HG02973 (cell line): Measurements from ENCODE around the gene TMEM163.

Experiments
- ATAC-seq: cut with Tn5 transposase; IDR thresholded peaks from one replicate; pipeline ENCODE4 v1.9.1; 2021; ENCODE audit warnings: moderate library complexity; ENCODE audit not compliant: unreplicated experiment

The TMEM163 gene

DNA sequence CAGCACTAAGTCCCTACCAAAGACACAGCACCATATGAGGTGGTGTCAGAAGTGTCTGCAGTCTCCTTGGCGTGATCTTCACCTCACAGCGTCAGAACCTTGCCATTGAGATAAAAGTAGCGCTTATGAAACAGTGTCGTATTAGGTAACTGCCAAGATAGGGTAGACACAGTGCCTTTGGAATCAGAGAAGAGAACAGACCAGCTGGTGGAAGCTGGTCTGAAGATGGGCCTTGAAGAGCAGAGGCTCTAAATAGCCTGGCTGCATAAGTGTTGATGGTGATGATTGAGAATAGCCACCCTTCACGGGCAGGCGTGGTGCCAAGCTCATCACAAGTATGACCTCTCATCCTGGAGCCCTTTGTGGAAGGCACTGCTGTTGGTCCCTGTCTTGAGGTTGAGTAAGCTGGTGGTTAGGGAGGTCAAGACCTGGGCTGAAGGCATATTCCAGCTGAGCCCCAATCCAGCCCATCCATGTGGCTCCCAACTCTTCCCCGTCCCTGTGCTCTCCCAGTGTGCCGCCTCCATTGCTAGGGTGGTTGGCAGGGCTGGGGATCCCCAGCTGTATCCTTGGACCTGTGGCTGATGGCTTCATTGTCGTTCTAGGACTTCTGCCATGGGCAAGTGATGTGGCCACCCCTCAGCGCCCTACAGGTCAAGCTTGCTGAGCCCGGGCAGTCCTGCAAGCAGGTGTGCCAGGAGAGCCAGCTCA is 277.5 kb downstream of the TMEM163 start:
- no peak for ATAC-seq

GRCh38 chr2:134440336-134440909 is 278.4 kb downstream of the TMEM163 start:
- ATAC-seq: no peak

- no peak for ATAC-seq
Measured at GRCh38 chr2:134438371-134438770, 280.4 kb downstream of the TMEM163 start.

- ATAC-seq: no peak
Measured at GRCh38 chr2:134436706-134437105, 282.1 kb downstream of the TMEM163 start.

DNA sequence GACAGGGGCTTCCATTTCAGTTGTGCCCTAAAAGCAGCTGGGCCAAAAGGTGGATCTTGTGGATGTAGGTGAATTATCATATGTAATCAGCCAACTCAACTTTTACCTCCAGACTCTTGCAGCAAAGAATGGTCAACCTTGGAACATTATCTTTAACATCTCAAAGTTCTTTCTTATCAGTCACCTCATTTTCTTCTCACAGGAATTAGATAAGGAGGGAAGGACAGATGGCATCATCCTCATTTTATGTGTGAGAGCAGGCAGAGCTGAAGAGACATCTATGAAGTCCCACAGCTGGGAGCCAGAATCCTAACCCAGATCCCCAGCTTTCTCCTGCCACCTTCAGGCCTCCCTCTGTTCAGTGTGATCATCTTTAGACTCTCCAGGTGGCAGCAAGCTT is 282.9 kb downstream of the TMEM163 start:
- ATAC-seq: no peak

DNA sequence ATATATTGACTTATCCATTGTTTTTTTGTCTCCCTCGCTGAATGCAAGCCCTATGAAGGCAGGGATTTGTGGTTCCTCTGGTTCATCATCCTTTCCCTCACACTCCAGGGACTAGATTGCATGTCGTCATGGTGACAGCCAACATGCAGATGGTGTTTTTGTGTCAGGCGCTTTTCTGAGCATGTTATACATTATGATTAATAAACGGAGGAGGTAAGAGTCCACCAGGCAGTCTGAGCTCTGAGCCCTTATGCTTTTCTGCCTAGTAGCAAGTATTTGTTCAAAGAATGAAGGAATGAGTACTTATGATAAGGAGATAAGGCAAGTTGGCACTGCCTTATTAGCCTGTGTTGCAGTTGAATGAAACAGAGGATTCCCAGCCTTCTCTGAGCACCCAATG is 283.3 kb downstream of the TMEM163 start:
- ATAC-seq: no peak

- no peak for ATAC-seq
Measured at GRCh38 chr2:134433979-134434378, 284.8 kb downstream of the TMEM163 start.

- no peak for ATAC-seq
Measured at GRCh38 chr2:134433469-134433868, 285.3 kb downstream of the TMEM163 start.

- no peak for ATAC-seq
Measured at GRCh38 chr2:134432435-134432883, 286.3 kb downstream of the TMEM163 start.

DNA sequence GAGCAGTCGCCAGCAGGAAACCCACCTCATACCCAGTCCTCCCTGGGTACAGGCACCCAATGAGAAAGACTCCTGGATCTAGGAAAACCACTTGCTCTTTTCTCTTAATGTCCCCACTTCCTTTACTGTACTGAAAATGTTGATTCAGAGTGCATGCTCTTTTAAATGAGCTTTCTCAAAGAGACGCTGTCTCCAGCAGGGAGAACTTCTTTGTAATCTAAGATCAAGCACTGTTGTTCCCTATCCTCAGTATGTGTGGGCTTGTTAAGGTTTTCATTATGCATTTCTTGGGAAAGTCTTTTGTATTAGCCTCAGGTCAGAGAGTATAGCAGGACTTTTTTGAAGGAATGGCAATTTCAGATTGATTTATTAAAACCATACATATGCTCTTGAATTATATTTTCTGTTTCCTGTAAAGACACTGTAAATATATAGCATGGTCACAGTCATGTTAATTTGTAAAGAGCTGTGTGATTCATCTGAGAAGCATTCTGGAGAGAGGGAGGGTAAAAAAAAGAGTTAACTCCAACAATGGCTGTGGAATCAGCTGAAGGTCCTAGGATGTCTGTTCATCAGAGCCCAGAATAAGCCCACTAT is 286.9 kb downstream of the TMEM163 start:
- ATAC-seq: no peak

GRCh38 chr2:134429886-134430285 is 288.9 kb downstream of the TMEM163 start:
- ATAC-seq: no peak

GRCh38 chr2:134426721-134427120 is 292.1 kb downstream of the TMEM163 start:
- no peak for ATAC-seq

DNA sequence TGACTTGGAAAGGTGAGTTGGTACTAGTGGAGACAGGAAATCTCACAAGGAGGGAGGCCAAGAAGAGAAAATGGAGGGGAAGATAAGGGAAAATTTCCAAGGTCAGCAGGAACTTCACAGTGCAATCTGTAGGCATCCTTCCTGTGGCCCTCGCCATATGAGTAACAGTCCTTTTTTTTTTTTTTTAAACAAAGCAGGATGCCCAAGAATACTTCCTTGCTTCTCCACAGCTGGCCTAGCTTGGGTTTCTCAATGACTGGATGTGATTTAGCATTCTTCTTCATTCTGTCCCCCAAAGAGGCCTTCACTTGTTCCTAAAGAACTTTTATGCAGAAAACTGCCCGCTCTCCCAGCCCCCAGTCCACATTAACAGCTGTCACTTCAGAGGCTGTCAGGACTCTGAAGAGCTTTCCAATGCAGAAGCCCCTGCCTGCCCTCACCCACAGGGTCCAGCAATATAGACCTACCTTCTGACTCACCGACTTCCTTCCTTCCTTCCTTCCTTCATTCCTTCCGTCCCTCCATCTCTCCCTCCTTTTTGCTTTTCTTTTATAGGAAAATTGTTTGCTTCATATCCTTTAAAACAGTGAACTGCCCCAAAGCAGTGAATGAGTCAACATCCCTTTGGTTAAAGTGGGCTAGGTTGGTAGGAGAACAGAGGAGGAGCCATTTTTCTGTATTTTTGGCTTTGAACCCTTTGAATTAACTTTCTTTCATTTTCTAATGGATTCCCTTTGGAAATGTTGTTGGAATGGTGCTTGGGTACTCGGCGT is 292.9 kb downstream of the TMEM163 start:
- ATAC-seq: no peak

GRCh38 chr2:134421556-134422328 is 297.1 kb downstream of the TMEM163 start:
- ATAC-seq: no peak

GRCh38 chr2:134420920-134421319 is 297.9 kb downstream of the TMEM163 start:
- ATAC-seq: no peak

DNA sequence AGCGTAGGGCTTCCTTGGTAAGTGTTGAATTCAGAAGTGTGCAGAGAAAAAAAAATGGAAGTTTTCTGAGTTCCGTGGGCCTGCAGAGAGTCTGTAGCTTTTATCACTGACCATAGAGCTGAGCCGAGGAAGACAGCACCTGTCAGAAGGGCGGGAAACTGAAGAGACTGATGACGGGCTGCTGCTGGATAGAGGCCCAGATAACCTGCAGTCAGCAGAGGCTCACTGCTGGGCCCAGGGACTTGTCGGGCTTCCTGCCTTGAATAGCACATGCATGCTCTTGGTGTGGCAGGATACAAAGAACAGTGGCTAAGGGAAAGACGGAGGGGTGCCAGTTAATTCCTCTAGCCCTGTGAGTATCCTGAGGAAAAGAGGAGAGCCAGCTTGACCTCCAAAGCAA is 298.5 kb downstream of the TMEM163 start:
- ATAC-seq: no peak

DNA sequence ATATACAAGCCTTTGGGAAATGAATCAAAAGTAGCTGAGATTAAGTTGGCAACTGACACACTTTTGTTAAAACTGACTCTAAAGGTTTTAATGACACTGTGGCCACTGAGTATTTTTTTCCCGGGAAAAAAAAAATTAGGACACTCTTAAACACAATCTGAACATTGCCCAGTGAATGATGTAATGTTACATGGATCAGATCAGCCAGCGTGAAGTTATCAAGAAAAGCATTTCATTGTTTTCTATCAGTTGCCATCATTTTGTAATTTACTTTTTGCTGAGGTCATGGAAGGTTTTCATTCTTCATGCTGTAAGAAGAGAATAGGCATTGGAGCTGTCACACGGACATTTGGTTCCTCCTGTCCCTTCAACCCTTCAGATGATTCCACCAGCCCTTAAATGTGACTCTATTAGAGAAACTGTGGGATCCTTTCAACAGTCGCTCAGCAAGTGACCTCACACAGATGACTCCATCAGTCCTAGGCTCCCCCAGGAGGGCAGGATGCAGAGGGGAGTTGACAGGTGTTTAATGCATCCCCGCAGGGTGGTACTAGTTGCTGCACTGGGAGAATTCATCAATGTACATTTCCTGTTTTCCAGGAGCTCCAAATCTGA is 300.7 kb downstream of the TMEM163 start:
- ATAC-seq: no peak

DNA sequence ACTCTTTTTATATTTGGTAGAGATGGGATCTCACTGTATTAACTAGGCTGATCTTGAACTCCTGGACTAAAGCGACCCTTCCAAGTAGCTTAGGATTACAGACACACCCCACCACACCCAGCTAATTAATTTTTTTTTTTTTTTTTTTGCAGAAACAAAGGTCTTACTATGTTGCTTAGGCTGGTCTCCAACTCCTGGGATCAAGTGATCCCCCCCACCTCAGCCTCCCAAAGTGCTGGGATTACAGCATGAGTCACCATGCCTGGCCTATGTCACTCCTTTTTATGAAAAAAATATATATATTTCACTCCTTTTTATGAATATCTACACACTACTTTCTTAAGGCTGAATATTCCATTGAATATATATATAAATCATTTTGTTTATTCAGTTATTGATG is 302.2 kb downstream of the TMEM163 start:
- ATAC-seq: no peak

DNA sequence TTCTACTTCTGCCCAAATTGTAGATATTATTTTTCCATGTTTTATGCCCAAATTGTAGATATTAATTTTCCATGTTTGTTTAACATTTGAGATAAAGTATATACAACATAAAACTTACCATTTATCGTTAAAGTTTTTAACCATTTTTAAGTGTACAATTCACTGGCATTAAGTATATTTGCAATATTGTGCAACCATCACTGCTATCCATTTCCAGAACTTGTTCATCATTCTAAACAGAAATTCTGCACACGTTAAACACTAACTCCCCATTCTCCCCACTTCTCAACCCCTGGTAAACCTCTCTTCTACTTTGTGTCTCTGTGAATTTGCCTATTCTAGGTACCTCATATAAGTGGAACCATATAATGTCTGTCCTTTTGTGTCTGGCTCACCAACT is 302.8 kb downstream of the TMEM163 start:
- no peak for ATAC-seq

DNA sequence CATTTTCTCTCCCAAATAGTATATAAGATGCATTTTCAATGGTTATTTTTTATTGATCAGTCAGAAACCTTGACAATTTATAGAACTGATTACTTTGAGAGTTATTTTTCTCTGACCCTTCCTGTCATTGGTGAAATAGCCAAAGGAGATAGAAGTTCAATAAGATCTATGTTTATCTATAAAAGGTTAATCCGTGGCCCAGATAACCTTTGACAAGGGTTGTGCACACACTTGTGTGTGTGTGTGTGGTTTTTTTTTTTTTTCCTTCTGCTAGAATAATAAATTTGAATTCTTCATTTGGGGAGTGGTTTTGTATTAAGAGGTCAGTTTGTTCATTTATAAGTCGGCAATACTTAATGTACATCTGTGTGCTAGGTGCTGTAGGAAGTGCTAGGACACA is 304.9 kb downstream of the TMEM163 start:
- ATAC-seq: no peak
